ENCODE data around the gene DCUN1D2.
A peak's percentile ranks its signal among the peaks of the same experiment; 100 is the strongest.
"Not testable (repeated sequence)": the region's sequence is repeated elsewhere in the genome, so short reads cannot be mapped to it uniquely, and the experiment has no call there.

The DCUN1D2 gene

GRCh38 chr13:113474179-113474578, 16.3 kb downstream of the DCUN1D2 start:
- H3K4me3 ChIP-seq (replicated peaks; ENCODE audit: low read depth, low read length) = no peak overlapping the region
- no peak for TF ChIP-seq CTCF (IDR thresholded peaks at IDR 0.05; ENCODE audit: low read length, missing control alignments)
- peak; percentile 91 for DNase-seq (ENCODE audit: low read depth)

GRCh38 chr13:113472355-113473025, 18.0 kb downstream of the DCUN1D2 start:
- TF ChIP-seq CTCF (IDR thresholded peaks at IDR 0.05; ENCODE audit: low read length, missing control alignments) = no peak
- no peak overlapping the region for H3K4me3 ChIP-seq (replicated peaks; ENCODE audit: low read depth, low read length)

GRCh38 chr13:113471844-113472243, 18.7 kb downstream of the DCUN1D2 start:
- DNase-seq (ENCODE audit: low read depth) = no peak
- H3K4me3 ChIP-seq (replicated peaks; ENCODE audit: low read depth, low read length) = no peak overlapping the region
- TF ChIP-seq CTCF (IDR thresholded peaks at IDR 0.05; ENCODE audit: low read length, missing control alignments) = no peak

More at GRCh38 chr13:113472355-113473025, 18.0 kb downstream of the DCUN1D2 start:
- DNase-seq (ENCODE audit: low read depth) = no peak

DNA sequence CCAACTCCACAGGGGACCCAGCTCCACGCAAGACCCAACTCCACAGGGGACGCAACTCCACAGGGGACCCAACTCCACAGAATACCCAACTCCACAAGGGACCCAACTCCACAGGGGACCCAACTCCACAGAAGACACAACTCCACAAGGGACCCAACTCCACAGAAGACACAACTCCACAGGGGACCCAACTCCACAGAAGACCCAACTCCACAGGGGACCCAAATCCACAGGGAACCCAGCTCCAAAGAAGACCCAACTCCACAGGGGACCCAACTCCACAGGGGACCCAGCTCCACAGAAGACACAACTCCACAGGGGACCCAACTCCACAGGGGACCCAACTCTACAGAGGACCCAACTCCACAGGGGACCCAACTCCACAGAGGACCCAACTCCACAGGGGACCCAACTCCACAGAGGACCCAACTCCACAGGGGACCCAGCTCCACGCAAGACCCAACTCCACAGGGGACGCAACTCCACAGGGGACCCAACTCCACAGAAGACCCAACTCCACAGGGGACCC, 19.8 kb downstream of the DCUN1D2 start:
- not testable (repeated sequence) for H3K4me3 ChIP-seq (replicated peaks; ENCODE audit: low read depth, low read length); DNase-seq (ENCODE audit: low read depth)

DNA sequence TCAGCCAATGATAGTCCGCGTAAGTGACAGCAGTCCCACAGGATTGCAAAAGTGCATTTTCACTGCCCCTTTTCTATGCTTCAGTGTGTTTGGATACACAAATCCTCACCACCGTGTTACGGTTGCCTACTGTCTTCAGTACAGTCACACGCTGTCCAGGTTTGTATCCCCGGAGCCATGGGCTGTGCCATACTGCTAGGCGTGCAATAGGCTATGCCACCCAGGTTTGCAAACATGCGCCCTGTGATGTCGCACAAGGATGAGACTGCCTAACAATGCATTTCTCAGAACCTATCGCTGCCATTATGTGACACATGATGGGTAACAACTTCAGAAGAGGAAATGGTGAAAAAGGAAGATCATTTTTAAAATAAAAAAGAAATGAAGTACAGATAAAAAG, 20.4 kb downstream of the DCUN1D2 start:
- DNase-seq (ENCODE audit: low read depth) = no peak
- no peak for TF ChIP-seq CTCF (IDR thresholded peaks at IDR 0.05; ENCODE audit: low read length, missing control alignments)
- no peak overlapping the region for H3K4me3 ChIP-seq (replicated peaks; ENCODE audit: low read depth, low read length)

DNA sequence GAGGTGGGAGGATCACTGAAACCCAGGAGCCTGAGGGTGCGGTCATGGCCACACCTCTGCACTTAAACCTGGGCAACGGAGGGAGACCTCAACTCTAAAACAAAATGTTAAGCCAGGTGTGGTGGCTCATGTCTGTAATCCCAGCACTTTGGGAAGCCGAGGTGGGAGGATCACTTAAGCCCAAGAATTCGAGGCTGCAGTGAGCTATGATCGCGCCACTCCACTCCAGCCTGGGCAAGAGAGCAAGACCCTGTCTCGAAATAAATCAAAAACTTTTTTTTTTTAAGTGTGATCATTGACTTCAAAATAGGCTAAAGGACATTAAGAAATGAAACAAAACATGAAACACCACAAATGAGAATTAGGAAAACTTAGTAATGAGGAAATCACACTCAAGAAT, 20.9 kb downstream of the DCUN1D2 start:
- DNase-seq (ENCODE audit: low read depth) = no peak
- H3K4me3 ChIP-seq (replicated peaks; ENCODE audit: low read depth, low read length) = no peak overlapping the region
- TF ChIP-seq CTCF (IDR thresholded peaks at IDR 0.05; ENCODE audit: low read length, missing control alignments) = no peak

DNA sequence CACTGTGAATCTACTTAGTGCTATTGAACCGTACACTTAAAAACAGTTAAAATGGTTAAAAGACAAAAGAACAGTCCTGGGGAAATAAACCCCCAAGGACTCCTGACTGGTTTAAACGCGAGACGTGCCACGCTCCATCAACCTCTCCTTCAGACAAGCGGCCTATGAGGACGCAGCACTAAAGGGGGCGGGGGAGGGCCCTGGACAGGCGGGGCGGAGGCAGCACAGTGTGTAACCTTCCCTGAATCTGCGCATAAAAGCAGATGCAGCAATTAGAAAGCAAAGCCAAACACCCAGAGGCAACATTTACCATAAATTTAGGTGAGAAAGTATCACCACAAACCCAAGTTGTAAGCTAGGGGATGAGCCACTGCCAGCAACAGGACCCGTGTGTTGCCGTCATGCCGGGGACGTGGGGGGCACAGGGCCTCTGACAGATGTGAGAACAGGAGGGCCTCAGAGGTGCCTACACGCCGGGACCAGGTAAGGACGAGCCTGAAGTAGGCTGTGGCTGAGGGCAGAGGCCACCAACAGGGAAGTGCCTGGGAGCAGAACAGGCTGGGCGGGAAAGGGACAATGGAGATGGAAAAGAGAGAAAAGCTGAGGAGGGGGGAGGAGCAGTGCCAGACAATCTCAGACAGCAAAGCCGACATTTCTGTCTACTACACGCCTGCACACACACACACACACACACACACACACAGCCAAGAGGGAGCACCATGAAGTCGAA, 21.9 kb downstream of the DCUN1D2 start:
- DNase-seq (ENCODE audit: low read depth) = no peak
- no peak for TF ChIP-seq CTCF (IDR thresholded peaks at IDR 0.05; ENCODE audit: low read length, missing control alignments)
- H3K4me3 ChIP-seq (replicated peaks; ENCODE audit: low read depth, low read length) = no peak overlapping the region

All from fibroblast of pulmonary artery (primary cell).